HepG2 (cell line): Measurements from ENCODE around the gene CTBP1. TPM values are rescaled to one million over a fixed set of nuclear protein-coding genes. Genes with fewer than 3 reads are reported as not detected.

Experiments
- AHR ChIP-seq: IDR thresholded peaks from 2 replicates; pipeline ENCODE4 v1.6.1; 2018; ENCODE audit warnings: missing genetic modification reagents, missing compliant biosample characterization
- CHD4 ChIP-seq: fragments of 200-600 bp; sonication (generic); IDR thresholded peaks from 2 replicates; pipeline ENCODE4 v1.7.0; 2017; ENCODE audit warnings: mild to moderate bottlenecking, low read length, borderline replicate concordance
- HNF4A ChIP-seq: sonication (generic); formaldehyde crosslinking; IDR thresholded peaks from 2 replicates; pipeline ENCODE4 v1.4.0; 2020; ENCODE audit warnings: missing genetic modification reagents
- KAT8 ChIP-seq: IDR thresholded peaks from 2 replicates; pipeline ENCODE4 v1.6.1; 2016; ENCODE audit warnings: missing genetic modification reagents, missing compliant biosample characterization
- KDM1A ChIP-seq: IDR thresholded peaks from 2 replicates; pipeline ENCODE4 v1.6.1; 2016; ENCODE audit warnings: missing compliant biosample characterization
- KIAA2018 ChIP-seq: sonication (generic); formaldehyde crosslinking; IDR thresholded peaks from 2 replicates; pipeline ENCODE4 v1.5.0; 2020; ENCODE audit warnings: mild to moderate bottlenecking, missing genetic modification reagents, borderline replicate concordance
- KLF15 ChIP-seq: sonication (generic); formaldehyde crosslinking; IDR thresholded peaks from 2 replicates; pipeline ENCODE4 v1.8.1; 2023; ENCODE audit warnings: borderline replicate concordance, mild to moderate bottlenecking, inconsistent platforms, missing genetic modification reagents, mixed read lengths
- MATR3 ChIP-seq: sonication (generic); formaldehyde crosslinking; IDR thresholded peaks from 2 replicates; pipeline ENCODE4 v1.4.0; 2020; ENCODE audit warnings: missing genetic modification reagents
- SNRNP70 ChIP-seq: fragments of 200-400 bp; formaldehyde crosslinking; IDR thresholded peaks from 2 replicates; pipeline ENCODE4 v1.6.1; 2017; ENCODE audit warnings: mild to moderate bottlenecking, low read depth, low read length, moderate library complexity
- TFAP4 ChIP-seq: sonication (generic); IDR thresholded peaks from 2 replicates; pipeline ENCODE4 v1.6.1; 2016; ENCODE audit warnings: low read depth, borderline replicate concordance
- polyA plus RNA-seq, 8 experiments: library from polyadenylated mRNA; depleted of rRNA in 3 of 8; stranded (reverse) in 7 of 8; unstranded in 1 of 8; fragments of >200 nt; fragmentation: Illumina TruSeq in 4 of 8; extraction: Trizol in 4 of 8; gene quantifications; 2 replicates each; pipeline versions ENCODE4 v1.2.1 to v1.2.3, GENCODE V29; 2011 to 2016; ENCODE audit warnings: low read depth in 4 of 8, missing spikeins in 1 of 8, mixed read lengths in 1 of 8; ENCODE audit not compliant: insufficient read depth in 1 of 8
- total RNA-seq, 5 experiments: library from RNA; depleted of rRNA; stranded (reverse); fragments of >200 nt; fragmentation: Illumina TruSeq; extraction: Trizol; gene quantifications; 2 replicates each; pipeline ENCODE4 v1.2.3, GENCODE V29; 2016; ENCODE audit warnings: low read depth in 1 of 5
- TF ChIP-seq, protein P1 (sequence below): sonication (generic); formaldehyde crosslinking; IDR thresholded peaks from 2 replicates; pipeline ENCODE4 v1.4.0; 2020; ENCODE audit warnings: missing genetic modification reagents, borderline replicate concordance
- TF ChIP-seq, protein P2 (sequence below): sonication (generic); formaldehyde crosslinking; IDR thresholded peaks from 2 replicates; pipeline ENCODE4 v1.8.0; 2022; ENCODE audit warnings: mild to moderate bottlenecking, missing genetic modification reagents, borderline replicate concordance

CTBP1 gene
- total and polyA plus RNA-seq, 2 of the 13 experiments (the other 11 are each of a cell fraction or from before 2014, with no cell fraction given) = 78.5 to 112 TPM

- TF ChIP-seq KIAA2018 (no peak), KAT8 (CRISPR knock-in tag) (peak; percentile 88), SNRNP70 (no peak), CHD4 (no peak), HNF4A (CRISPR knock-in tag) (peak; percentile 95), AHR (CRISPR knock-in tag) (no peak), KLF15 (CRISPR knock-in tag) (0 out of 2 replicates have a peak, but pooled peaks have one; percentile 8), TFAP4 (peak; percentile 86; the same call in 1 of the 2 replicates), KDM1A (peak; percentile 70; the same call in 1 of the 2 replicates), MATR3 (no peak)
- TF ChIP-seq, protein P1, sequence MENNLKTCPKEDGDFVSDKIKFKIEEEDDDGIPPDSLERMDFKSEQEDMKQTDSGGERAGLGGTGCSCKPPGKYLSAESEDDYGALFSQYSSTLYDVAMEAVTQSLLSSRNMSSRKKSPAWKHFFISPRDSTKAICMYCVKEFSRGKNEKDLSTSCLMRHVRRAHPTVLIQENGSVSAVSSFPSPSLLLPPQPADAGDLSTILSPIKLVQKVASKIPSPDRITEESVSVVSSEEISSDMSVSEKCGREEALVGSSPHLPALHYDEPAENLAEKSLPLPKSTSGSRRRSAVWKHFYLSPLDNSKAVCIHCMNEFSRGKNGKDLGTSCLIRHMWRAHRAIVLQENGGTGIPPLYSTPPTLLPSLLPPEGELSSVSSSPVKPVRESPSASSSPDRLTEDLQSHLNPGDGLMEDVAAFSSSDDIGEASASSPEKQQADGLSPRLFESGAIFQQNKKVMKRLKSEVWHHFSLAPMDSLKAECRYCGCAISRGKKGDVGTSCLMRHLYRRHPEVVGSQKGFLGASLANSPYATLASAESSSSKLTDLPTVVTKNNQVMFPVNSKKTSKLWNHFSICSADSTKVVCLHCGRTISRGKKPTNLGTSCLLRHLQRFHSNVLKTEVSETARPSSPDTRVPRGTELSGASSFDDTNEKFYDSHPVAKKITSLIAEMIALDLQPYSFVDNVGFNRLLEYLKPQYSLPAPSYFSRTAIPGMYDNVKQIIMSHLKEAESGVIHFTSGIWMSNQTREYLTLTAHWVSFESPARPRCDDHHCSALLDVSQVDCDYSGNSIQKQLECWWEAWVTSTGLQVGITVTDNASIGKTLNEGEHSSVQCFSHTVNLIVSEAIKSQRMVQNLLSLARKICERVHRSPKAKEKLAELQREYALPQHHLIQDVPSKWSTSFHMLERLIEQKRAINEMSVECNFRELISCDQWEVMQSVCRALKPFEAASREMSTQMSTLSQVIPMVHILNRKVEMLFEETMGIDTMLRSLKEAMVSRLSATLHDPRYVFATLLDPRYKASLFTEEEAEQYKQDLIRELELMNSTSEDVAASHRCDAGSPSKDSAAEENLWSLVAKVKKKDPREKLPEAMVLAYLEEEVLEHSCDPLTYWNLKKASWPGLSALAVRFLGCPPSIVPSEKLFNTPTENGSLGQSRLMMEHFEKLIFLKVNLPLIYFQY = peak; percentile 71
- TF ChIP-seq, protein P2, sequence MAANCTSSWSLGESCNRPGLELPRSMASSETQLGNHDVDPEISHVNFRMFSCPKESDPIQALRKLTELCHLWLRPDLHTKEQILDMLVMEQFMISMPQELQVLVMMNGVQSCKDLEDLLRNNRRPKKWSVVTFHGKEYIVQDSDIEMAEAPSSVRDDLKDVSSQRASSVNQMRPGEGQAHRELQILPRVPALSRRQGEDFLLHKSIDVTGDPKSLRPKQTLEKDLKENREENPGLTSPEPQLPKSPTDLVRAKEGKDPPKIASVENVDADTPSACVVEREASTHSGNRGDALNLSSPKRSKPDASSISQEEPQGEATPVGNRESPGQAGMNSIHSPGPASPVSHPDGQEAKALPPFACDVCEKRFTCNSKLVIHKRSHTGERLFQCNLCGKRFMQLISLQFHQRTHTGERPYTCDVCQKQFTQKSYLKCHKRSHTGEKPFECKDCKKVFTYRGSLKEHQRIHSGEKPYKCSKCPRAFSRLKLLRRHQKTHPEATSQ (CRISPR knock-in tag) = peak; percentile 81; the same call in 1 of the 2 replicates
Measured at GRCh38 chr4:1204828-1205585, 43.9 kb downstream of the CTBP1 start (continued).
